Heart left ventricle (tissue), 13 donors: ENCODE measurements around the gene TEX38.

ENCODE experiments used
- POLR2A ChIP-seq, 2 donors: fragments of 450-650 bp; IDR thresholded peaks; one replicate each; pipeline ENCODE4 v1.6.1; 2017; ENCODE audit warnings: antibody characterized with exemption in 2 of 2, mild to moderate bottlenecking in 2 of 2, moderate library complexity in 2 of 2
- TF ChIP-seq, protein P1 (sequence below), 12 donors: fragments of 200-600 bp; sonication (generic) in 4 of 12; IDR thresholded peaks; one replicate each; pipeline versions ENCODE4 v1.5.0 to v1.8.0; 2018 to 2022; ENCODE audit warnings: antibody characterized with exemption in 12 of 12, mild to moderate bottlenecking in 5 of 12
- donor health status: ischemic (EF 13 %, LVEDD 7.1; RV severe dilation, severe dysfunction).
- donor health status: DM: no; HTN: yes; CAD: no.
- donor health status: DM: no; HTN: no; CAD: no.
- donor health status: ischemic (EF 25% LVEDD 6.9; RV normal size, moderate dysfunction).
- donor health status: ischemic (EF 25% LVEDD 5.7; RV mildly dilated, moderate dysfunction).
- donor health status: ischemic (EF 35%, LVEDD 5.7; RV mildly dilated, moderate dysfunction).
- donor health status: nonischemic (EF 11% LVEDD 7.7; RV severe dilation, severe dysfunction).
- donor health status: DM: yes; HTN: yes; CAD: no.
- donor health status: PGD.
- donor health status: ischemic (EF 29% LVEDD 5.4; RV normal size, mild dysfunction).
- donor health status: nonischemic (EF 23%, LVEDD 6.1; RV moderate dilation, normal function).

- TF ChIP-seq, protein P1, sequence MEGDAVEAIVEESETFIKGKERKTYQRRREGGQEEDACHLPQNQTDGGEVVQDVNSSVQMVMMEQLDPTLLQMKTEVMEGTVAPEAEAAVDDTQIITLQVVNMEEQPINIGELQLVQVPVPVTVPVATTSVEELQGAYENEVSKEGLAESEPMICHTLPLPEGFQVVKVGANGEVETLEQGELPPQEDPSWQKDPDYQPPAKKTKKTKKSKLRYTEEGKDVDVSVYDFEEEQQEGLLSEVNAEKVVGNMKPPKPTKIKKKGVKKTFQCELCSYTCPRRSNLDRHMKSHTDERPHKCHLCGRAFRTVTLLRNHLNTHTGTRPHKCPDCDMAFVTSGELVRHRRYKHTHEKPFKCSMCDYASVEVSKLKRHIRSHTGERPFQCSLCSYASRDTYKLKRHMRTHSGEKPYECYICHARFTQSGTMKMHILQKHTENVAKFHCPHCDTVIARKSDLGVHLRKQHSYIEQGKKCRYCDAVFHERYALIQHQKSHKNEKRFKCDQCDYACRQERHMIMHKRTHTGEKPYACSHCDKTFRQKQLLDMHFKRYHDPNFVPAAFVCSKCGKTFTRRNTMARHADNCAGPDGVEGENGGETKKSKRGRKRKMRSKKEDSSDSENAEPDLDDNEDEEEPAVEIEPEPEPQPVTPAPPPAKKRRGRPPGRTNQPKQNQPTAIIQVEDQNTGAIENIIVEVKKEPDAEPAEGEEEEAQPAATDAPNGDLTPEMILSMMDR (IDR thresholded peaks at IDR 0.05) = no peak
- TF ChIP-seq POLR2A (IDR thresholded peaks at IDR 0.05) = no peak
These were observed 29.5 kb upstream of the TEX38 start for GRCh38 chr1:46642115-46642680.
